DLD1 (cell line): Measurements from ENCODE around the gene CAMK1G.

Source experiments
- in situ Hi-C: cut with HindIII; loops from 2 replicates; pipeline ENCODE4 v1.10.0; 2017; ENCODE audit warnings: low sequenced_read_pairs

CAMK1G gene

DNA sequence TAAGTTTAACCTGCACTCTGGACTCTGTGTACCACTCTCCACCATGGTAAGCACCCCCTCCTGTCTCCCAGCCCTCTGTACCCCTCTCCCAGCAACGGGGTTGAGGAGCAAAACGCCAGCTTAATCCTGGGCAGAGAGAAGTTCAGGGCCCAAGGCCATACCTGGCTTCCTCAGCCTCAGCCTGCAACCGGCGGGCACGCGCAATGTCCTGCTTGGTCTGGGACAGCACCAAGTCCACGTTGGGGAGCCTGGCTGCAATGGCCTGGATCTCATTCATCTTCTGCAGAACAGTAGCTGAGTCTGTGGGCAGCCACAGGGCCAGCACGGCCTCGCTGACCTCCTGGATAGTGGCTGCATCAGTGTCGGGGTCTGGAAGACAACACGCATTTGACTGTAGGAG lies 34.8 kb downstream of the CAMK1G start:
- in situ Hi-C loops = no loop called here

- in situ Hi-C loops = no loop called here
These were observed 35.4 kb downstream of the CAMK1G start for GRCh38 chr1:209618756-209619420.

DNA sequence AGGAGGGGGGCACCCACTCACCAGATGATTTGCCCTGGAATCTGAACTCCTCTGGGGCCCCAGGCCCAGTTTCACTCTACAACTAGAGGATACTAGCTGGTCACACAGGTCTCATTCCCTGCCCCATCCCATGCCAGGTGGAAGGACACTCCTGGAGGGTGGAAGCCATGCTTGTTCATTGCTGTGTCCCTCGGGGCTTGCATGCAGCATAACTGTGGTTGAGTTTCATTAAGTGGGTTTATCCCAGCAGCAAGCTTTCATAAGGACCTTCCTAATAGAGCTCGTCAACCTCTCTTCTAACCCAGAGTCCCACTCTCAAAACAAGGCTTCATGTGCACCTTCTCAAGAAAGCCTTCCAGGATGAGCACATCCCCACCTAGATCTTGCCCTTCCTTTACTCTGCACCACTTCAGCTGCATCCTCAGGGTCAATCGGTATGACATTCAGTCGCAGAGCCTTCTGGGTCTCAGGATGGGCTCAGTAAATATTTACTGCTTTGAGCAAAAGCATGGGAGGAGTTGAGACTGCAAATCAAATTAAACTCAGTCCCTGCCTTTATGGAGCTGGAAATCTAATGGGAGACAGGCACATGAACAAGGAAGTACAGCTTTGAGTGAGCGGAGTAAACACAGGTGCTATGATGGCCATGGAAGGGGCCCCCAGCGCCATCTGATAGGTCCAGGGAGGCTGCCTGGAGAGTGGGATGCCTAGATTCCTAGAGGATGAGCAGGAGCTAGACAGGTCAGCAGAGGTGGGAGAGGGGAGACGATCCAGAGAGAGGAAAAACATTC lies 36.4 kb downstream of the CAMK1G start:
- in situ Hi-C loops = no loop called here

DNA sequence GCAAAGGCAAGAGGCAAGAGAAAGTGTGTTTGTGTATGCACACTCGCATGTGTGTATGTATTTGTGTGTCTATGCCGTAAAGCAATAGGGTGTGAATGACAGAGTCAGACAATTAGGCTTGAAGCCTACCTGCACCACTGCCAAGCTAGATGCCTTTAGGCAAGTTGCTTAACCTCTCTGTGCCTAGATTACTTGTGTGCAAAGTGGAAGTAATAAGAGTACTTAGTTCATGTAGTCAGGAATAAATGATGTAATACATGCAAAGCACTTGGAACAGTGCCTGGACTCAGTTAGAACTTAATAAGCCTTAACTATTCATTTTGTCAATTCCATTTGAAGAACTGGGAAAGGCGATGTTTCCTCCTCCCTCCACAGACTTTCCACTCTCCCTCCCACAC lies 37.0 kb downstream of the CAMK1G start:
- in situ Hi-C loops = no loop called here

DNA sequence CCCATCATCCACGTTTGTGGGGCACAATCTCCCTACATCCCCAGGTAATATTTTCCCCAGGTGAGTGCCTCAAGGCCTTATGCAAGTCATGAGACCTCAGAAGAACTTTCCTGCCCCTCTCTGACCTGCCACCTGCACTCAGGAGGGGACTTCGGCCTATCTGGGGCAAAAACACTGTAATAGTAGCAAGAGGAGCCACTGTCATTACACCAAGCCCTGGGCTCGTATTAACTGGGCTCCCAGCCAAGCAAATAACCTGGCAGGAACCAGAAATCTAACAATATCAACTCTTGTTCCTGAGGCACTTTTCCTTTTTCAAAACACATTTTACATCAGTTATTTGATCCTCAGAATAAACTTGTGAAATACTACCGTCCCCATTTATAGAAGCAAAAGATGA lies 37.8 kb downstream of the CAMK1G start:
- in situ Hi-C loops = no loop called here

DNA sequence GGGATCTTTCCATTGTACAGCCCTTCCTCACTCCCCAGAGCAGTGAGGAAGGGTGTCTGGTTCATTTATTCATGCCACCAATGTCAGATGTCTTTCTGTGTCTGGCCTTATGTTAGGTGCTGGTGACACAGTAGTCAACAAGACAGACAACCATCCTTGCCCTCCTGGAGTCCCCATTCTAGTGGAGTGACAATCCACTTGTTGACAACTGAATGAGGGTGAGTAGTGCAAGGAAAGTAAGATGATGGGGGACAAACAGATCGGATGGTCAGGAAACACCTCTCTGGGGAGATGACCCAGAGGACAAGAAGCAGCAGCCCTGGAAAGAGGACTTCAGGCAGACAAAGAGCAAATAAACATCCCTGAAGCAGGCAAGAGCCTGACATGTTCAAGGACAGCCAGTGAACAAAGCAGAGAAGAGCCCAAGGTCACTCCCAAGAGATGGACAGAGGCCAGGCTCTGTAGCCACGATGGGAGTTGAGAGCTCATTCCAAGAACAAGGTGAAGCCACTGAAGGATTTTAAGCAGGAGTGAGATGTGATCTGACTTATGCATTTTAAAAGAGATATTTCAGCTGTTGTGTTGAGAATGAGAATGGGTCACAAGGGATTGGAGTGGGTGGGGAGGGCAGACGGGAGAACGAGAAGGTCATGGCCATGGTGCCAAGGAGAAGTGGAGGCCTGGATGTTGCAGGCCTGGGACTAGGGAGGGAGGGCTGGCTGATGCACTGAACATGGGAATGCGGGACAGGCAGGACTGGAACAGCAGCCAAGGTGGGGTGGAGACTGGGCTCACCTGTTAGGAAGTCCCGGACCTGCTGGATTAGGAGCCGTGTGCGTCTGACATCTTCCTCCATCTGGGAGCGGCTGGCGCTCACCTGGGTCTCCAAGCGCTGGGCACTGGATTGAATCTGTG lies 38.5 kb downstream of the CAMK1G start:
- in situ Hi-C loops = no loop called here

DNA sequence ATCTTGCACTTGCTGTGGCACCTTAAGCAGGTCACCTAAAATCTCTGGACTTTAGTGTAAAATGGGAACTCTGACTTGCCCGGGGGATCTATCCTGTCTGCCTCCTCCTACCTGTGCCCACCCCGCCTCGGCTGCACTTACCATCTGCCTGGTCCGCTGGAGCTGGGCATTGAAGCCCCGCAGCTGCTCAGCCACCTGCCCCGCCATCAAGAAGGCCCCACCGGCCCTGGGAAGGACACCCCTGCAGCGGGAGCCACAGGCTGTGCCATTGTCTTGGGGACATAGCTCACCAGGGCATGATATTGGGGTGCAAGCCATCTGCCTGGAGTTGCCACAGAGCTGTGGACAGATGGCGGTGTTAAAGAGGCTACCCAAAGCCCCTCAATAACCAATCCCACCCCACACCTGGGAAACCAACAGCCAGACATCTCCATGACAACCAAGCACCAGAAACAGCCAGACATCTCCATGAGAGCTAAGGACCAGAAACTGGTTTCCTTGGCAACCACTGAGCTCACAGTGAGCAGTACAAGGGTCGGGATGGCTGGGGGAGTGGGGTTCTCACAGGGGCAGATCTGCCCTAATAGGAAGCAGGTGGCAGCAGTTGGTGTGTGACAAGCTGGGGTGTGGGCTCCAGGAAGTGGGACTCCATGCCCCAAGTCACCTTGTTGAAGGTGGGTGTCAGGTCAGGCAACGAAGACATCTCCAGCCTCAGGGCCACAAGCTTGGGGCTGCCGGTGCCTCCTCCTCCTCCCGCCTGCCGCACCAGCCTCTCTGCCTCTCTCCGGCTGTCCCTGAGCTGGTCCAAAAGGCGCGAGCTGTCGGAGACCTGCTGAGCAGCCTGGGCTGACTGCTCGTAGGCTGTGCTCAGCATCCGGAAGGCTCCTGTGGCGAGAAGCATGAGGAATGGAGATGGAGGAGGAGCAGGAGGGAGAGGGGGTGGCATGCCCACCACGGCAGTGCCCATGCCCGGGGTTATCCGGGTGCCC lies 39.6 kb downstream of the CAMK1G start:
- in situ Hi-C loops = no loop called here

GRCh38 chr1:209624558-209625549 lies 41.3 kb downstream of the CAMK1G start:
- in situ Hi-C loops = no loop called here

DNA sequence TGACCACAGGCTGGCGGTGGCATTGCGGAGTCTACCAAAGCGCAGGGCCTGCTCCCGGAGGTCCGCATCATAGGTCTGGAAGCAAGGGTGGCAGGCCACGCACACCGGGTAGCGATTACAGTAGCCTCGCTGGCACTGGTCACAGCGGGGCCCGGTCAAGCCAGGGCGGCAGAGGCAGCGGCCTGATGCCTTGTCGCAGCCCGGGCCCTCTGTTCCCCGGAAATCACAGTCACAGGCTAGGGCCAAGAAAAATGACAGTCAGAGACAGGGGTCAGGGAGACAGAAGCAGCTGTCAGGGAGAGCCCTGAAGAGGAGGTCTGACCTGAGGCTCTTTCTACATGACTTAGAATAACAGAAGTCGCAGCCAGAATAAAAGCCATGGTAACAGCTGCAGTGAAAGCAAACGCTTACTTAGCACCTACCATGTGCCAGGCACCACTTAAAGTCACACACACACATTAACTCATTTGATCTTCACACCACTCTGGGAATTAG lies 42.3 kb downstream of the CAMK1G start:
- in situ Hi-C loops = no loop called here

- in situ Hi-C loops = no loop called here
These were observed 43.0 kb downstream of the CAMK1G start for GRCh38 chr1:209626346-209627026.

DNA sequence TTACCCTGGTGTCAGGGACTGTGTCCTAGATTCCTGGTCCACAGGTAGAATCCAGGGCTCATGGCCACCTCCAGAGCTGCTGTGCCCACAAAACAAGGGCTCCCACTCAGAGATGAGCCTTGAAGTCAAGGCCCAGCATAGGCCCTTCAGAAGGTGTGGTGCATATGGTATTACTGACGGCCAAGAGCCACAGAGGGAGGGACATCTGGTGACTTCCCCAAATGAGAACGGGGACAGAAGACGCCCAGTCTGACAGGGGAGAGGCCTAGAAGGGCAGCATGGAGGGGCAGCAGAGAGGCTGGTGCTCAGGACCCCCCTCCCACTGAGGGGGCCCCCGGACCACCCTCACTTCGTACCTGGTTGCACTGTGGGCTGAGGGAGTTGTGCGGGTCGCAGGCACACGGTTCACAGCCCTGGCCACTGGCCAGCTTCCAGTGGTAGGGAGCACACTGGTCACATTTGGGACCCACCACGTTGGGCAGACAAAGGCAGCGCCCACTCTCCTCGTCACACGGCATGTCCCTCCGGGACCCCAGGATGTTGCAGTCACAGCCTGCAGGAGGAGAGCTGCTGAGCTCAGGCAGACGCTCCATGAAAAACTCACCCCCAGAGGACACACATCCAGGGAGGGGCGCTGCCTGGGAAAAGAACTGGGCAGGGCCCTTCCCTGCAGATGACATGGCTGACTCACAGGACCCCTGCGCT lies 43.7 kb downstream of the CAMK1G start:
- in situ Hi-C loops = no loop called here

DNA sequence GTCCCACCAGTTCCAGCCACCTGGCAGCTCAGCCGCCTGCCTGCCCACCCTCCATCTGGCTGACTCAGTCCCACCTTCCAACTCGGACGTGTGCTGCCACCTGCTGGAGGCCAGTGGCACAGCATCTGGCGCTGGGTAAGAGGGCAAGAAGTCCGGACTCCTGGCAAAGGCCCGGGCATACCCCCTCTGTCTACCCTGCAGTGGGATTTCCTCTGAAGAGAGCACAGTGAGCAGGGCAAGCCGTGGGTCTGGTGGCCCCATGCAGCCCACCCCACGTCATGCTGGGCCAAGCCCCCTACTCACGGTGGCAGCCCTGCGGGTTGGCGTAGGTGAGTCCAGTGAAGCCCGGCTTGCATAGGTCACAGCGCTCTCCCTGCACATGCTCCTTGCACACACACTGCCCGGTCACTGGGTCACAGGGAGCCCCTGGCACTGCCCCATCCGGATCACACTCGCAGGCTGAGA lies 44.2 kb downstream of the CAMK1G start:
- in situ Hi-C loops = no loop called here

GRCh38 chr1:209628618-209629299 lies 45.2 kb downstream of the CAMK1G start:
- in situ Hi-C loops = no loop called here

DNA sequence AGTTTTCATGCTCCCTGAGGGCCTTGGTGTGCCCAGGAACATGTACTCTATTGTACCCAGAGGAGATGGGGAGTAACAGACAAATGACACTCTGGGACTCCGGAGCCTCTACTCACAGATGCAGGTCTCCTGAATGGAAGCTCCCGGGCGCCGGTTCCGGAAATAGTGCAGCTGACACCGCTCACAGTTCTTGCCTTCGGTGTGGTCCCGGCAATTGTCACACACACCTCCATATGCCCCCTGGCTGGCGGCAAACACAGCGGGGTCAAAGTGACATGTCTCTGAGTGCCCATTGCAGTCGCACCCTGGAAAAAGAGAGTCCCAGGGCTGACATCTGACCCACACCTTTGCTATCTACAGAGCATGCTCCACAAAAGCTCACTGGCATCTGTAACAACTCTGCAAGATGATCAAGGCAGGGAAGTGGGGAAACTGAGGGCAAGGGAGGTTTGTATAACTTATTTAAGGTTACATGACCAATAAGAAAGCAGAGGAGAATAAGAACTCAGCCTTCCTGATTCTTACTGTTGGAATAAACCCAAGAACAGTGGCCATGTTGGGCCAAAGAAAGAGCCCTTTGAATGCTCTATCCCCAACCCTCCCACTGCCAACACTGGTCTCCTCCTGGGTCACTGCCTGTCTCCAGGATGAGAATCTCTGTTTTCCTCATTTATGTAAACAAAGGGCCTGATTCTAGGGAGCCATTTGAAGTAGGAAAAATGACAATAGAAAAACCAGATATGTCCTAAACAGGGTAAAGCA lies 46.3 kb downstream of the CAMK1G start:
- in situ Hi-C loops = no loop called here

DNA sequence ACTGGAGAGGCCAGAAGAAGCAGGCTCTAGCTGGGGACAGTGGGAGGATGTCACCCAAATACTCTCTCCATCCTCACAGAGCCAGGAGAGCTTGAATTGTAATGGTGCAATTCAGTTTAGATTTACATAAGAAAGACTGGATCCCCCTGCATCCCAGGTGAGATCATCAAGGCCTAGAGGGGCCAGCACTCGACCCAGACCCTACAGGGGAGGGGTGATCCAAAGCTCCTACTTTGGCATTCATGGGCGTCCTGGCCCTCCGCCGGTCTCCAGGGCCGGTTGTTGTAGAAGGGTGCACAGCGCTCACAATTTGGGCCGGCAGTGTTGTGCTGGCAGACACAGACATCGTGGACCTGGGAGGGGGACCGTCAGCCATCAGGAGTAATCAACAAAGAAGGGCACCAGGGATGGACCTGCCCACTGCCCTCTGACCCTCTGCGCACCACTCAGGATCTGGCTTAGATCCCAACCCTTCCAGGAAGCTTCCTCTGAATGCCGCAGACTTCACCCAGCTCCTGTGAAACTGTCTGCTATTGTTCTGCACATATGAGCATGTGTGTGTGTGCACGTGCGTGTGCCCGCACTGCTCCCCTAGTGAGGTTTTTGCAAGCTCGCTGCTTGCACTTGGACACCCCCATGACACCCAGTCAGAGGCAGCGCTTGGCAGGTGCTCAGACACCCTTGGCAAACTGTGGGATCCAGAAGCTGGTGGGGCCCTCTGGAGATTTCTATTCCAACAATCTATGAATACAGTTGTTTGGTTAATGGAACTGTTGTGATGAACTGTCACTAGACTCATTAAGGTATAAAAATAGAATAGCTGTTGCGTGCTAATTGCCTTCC lies 47.1 kb downstream of the CAMK1G start:
- in situ Hi-C loops = no loop called here
